RWPE1 (cell line): ENCODE data around the gene ANTKMT.

Source experiments
- CTCF ChIA-PET: fragments of 350-600 bp; sonication (Branson Sonifier 250); formaldehyde crosslinking; extraction: SDS; loops from one replicate; lab custom pipeline; 2021; lab: Yijun Ruan, JAX
- POLR2A ChIA-PET: fragments of 400-600 bp; formaldehyde crosslinking; extraction: SDS; loops from one replicate; lab custom pipeline; 2020; ENCODE audit warnings: antibody characterized with exemption; ENCODE audit not compliant: low non-redundant PET; lab: Yijun Ruan, JAX
- DNase-seq: peaks from one replicate; pipeline ENCODE4 v3.0.0; 2012; ENCODE audit warnings: low spot score
- H3K27ac ChIP-seq: fragments of 450-650 bp; 2 replicates; pipeline ENCODE4 v1.5.1; 2017
- TF ChIP-seq, protein P1 (sequence below): fragments of 450-650 bp; conservative IDR thresholded peaks from 2 replicates; pipeline ENCODE4 v1.5.1; 2017; ENCODE audit warnings: low read depth, mild to moderate bottlenecking

Gene ANTKMT

DNA sequence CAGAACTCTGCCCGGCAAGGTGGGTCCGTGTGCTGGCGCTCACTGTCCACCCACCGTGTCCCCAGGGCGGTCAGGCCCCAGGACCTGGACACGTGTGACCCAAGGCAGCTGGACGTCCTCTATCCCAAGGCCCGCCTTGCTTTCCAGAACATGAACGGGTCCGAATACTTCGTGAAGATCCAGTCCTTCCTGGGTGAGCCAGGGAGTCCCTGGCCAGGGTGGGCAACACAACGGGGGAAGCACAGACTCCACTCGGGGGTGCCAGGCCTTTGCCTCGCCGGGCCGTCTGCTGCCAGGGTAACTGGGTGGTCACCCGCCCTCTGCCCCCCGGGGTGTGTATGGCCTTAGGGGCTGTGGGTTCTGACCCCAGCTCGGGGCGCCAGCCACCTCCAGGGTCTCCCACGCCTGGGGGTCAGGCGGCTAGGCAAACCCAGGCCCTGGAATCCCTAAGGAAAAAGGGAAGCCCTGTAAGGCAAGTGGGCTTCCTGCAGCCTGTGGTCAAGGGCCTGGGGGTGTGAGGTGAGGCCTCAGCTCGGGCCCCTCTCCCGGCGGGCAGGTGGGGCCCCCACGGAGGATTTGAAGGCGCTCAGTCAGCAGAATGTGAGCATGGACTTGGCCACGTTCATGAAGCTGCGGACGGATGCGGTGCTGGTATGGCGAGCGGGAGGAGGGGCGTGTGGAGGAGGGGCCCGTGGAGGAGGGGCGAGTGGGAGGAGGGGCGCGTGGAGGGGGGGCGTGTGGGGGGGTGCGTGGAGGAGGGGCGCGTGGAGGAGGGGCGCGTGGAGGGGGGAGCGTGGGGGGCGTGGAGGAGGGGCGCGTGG is 46.1 kb downstream of the ANTKMT start:
- POLR2A ChIA-PET = no interaction called here
- TF ChIP-seq, protein P1, sequence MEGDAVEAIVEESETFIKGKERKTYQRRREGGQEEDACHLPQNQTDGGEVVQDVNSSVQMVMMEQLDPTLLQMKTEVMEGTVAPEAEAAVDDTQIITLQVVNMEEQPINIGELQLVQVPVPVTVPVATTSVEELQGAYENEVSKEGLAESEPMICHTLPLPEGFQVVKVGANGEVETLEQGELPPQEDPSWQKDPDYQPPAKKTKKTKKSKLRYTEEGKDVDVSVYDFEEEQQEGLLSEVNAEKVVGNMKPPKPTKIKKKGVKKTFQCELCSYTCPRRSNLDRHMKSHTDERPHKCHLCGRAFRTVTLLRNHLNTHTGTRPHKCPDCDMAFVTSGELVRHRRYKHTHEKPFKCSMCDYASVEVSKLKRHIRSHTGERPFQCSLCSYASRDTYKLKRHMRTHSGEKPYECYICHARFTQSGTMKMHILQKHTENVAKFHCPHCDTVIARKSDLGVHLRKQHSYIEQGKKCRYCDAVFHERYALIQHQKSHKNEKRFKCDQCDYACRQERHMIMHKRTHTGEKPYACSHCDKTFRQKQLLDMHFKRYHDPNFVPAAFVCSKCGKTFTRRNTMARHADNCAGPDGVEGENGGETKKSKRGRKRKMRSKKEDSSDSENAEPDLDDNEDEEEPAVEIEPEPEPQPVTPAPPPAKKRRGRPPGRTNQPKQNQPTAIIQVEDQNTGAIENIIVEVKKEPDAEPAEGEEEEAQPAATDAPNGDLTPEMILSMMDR = no peak
- DNase-seq = no peak
- H3K27ac ChIP-seq = no peak overlapping the region
- CTCF ChIA-PET = interaction anchor here (0.6 to 0.9 kb wide), 2 partner anchors 17 to 26 kb away, joined by 3 to 4 read pairs; no protein-coding TSS in a partner anchor

DNA sequence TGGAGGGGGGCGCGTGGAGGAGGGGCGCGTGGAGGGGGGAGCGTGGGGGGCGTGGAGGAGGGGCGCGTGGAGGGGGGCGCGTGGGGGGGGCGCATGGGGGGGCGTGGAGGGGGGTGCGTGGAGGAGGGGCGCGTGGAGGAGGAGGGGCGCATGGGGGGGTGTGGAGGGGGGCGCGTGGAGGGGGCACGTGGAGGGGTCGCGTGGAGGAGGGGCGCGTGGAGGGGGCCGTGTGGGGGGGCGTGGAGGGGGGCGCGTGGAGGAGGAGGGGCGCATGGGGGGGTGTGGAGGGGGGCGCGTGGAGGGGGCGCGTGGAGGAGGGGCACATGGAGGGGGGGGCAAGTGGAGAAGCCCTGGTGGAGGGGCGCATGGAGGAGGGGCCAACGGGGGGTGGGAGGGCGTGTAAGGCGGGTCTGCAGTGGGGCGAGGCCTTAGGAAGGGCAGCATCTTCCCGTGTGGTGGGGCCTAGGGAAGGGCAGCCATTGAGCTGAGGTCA is 46.8 kb downstream of the ANTKMT start:
- DNase-seq = no peak
- TF ChIP-seq, protein P1 = no peak
- no peak overlapping the region; the same call in 1 of the 2 replicates for H3K27ac ChIP-seq
- ChIA-PET CTCF (interaction anchor here (0.9 kb wide), 1 partner anchor 26 kb away, joined by 4 read pairs; no protein-coding TSS in a partner anchor), POLR2A (no interaction called here)

DNA sequence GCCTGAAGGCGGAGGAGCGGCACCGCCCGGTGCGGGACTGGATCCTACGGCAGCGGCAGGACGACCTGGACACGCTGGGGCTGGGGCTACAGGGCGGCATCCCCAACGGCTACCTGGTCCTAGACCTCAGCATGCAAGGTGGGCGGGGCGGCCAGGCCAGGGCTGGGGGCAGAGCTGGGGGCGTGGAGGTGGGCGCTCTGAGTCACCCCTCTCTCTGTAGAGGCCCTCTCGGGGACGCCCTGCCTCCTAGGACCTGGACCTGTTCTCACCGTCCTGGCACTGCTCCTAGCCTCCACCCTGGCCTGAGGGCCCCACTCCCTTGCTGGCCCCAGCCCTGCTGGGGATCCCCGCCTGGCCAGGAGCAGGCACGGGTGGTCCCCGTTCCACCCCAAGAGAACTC is 47.5 kb downstream of the ANTKMT start:
- no peak overlapping the region; the same call in 1 of the 2 replicates for H3K27ac ChIP-seq
- ChIA-PET CTCF (no interaction called here), POLR2A (no interaction called here)
- no peak for DNase-seq
- TF ChIP-seq, protein P1 = no peak

DNA sequence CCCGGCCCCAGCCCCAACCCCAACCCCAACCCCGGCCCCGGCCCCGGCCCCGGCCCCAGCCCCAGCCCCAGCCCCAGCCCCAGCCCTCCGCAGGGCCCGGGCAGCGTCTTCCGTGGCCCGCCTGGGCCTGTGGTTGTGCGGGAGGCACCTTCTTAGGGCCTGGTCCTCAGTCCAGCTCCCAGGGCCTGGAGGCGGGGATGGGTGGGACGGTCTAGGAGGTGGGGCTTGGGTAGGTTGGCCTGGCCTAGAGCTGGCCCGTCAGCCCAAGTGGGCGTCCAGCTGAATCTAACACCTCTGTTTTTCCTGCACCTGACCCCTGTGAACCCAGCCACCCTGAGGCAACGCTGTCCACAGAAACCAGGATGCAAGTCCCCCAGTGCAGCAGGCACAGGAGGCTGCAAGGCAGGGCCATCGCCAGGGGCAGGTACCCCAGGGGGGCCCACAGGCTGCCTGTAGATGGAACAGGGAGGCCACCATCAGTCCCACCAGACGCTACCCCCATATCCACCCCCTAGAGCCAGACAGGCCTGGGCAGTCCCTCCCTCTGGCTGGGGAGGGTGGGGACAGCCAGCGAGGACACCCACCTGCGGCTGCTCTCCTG is 48.3 kb downstream of the ANTKMT start:
- DNase-seq = no peak
- ChIA-PET CTCF (no interaction called here), POLR2A (no interaction called here)
- TF ChIP-seq, protein P1 = no peak
- H3K27ac ChIP-seq = no peak overlapping the region

DNA sequence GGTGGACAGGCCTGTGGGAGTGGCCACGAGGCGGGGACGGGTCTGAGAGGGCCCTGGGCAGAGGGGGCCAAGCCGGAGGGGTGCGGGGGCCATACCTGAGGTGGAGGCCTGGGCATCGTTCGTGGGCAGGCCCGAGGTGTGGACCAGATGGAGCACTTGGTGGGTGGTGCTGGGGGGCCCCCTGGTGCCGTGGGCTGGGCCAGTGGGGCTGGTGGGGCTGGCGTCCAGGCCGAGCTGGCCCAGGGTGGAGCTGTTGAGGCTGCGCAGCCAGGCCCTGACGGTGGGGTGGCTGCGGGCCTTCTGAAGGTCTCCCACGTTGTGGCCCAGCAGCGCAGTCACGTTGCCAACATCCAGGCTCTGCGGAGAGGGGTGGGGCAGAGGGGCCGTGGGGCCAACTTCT is 49.0 kb downstream of the ANTKMT start:
- H3K27ac ChIP-seq = no peak overlapping the region
- no peak for DNase-seq
- ChIA-PET CTCF (interaction anchor here (2.7 kb wide), 1 partner anchor 16 kb away, joined by 7 read pairs; no protein-coding TSS in a partner anchor), POLR2A (no interaction called here)
- TF ChIP-seq, protein P1 = no peak

DNA sequence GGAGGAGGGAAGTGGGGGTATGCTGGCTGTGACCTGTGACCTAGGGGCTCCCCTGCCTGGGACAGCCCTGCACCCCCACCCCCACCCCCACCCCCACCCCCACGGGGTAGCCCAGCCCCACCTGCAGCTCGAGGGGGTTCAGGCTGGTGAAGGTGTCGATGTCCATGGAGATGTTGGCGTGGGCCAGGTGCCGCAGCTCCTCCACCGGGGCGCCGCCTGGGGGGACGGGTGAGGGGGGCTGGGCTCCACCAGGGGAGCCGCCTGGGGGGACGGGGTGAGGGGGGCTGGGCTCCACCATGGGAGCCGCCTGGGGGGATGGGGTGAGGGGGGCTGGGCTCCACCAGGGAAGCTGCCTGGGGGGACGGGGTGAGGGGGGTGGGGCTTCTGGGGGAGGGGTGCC is 49.5 kb downstream of the ANTKMT start:
- POLR2A ChIA-PET = no interaction called here
- no peak for DNase-seq
- TF ChIP-seq, protein P1 = no peak
- no peak overlapping the region for H3K27ac ChIP-seq
- CTCF ChIA-PET = interaction anchor here (2.7 kb wide), 1 partner anchor 15 kb away, joined by 7 read pairs; no protein-coding TSS in a partner anchor
